Spinal cord (tissue), 10 donors: ENCODE data around the gene ZSWIM8. TPM values are rescaled to one million over a fixed set of nuclear protein-coding genes. Genes with fewer than 3 reads are reported as not detected.
"Not testable (repeated sequence)": the region's sequence is repeated elsewhere in the genome, so short reads cannot be mapped to it uniquely, and the experiment has no call there.

Experiments
- DNase-seq, 6 donors: peaks; one replicate each; pipeline versions ENCODE4 v3.0.0 to v3.0.0-alpha.2; 2013 to 2015; ENCODE audit warnings: low spot score in 6 of 6, low read depth in 4 of 6
- H3K27ac ChIP-seq: one replicate; pipeline ENCODE4 v1.5.1; 2013; ENCODE audit warnings: low read depth, low read length, control low read depth
- H3K27me3 ChIP-seq: one replicate; pipeline ENCODE4 v1.6.1; 2013; ENCODE audit warnings: low read length; ENCODE audit not compliant: control insufficient read depth, insufficient read depth
- H3K36me3 ChIP-seq: one replicate; pipeline ENCODE4 v1.6.1; 2013; ENCODE audit warnings: low read length; ENCODE audit not compliant: control insufficient read depth, insufficient read depth
- H3K4me1 ChIP-seq: one replicate; pipeline ENCODE4 v1.6.1; 2013; ENCODE audit warnings: low read length; ENCODE audit not compliant: control insufficient read depth, insufficient read depth
- H3K4me3 ChIP-seq: one replicate; pipeline ENCODE4 v1.5.1; 2013; ENCODE audit warnings: low read depth, low read length, control low read depth
- H3K9me3 ChIP-seq: one replicate; pipeline ENCODE4 v1.6.1; 2013; ENCODE audit warnings: low read length; ENCODE audit not compliant: control insufficient read depth, insufficient read depth
- WGBS: methylation state at CpG from one replicate; pipeline ENCODE4 v1.1.5; 2013; ENCODE audit warnings: missing lambda C conversion rate; ENCODE audit not compliant: insufficient coverage; 5-methylcytosine and 5-hydroxymethylcytosine counted together
- polyA plus RNA-seq, 2 donors: library from polyadenylated mRNA; unstranded; fragments of 120-200 nt; gene quantifications; one replicate each; pipeline ENCODE4 v1.2.1, GENCODE V29; 2013; ENCODE audit not compliant: insufficient read length in 2 of 2
- total RNA-seq, 2 donors: library from RNA; depleted of rRNA in 1 of 2; stranded (reverse); fragments of 120-200 nt in 1 of 2; fragments of >200 nt in 1 of 2; gene quantifications; one replicate each; pipeline versions ENCODE4 v1.2.3 to v1.2.4, GENCODE V29; 2013 to 2014
- donor health status: healthy.

ZSWIM8 gene
- total and polyA plus RNA-seq, 4 donors, result 38.8 to 148 (median 112) TPM

DNA sequence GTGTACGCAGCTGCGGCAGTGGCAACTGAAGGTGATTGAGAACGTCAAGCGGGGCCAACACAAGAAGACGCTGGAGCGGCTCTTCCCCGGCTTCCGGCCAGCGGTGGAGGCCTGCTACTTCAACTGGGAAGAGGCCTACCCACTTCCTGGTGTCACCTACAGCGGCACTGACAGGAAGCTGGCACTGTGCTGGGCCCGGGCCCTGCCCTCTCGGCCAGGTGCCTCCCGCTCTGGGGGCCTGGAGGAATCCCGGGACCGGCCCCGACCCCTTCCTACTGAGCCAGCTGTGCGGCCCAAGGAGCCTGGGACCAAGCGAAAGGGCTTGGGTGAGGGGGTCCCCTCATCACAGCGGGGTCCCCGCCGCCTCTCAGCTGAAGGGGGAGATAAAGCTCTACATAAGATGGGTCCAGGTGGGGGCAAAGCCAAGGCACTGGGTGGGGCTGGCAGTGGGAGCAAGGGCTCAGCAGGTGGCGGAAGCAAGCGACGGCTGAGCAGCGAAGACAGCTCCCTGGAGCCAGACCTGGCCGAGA, 6.5 kb downstream of the ZSWIM8 start:
- no peaks in the 10 kb centered on the region for H3K27me3 ChIP-seq
- no peaks in the 10 kb centered on the region for H3K9me3 ChIP-seq
- H3K4me1 ChIP-seq, result peaks cover 12% of the 10 kb centered on the region
- 92% methylated on average over 26 of the region's 26 CpGs for WGBS
- no peak for DNase-seq
- H3K4me3 ChIP-seq, result no peak overlapping the region
- H3K27ac ChIP-seq, result no peak overlapping the region
- peaks cover 83% of the 10 kb centered on the region for H3K36me3 ChIP-seq

DNA sequence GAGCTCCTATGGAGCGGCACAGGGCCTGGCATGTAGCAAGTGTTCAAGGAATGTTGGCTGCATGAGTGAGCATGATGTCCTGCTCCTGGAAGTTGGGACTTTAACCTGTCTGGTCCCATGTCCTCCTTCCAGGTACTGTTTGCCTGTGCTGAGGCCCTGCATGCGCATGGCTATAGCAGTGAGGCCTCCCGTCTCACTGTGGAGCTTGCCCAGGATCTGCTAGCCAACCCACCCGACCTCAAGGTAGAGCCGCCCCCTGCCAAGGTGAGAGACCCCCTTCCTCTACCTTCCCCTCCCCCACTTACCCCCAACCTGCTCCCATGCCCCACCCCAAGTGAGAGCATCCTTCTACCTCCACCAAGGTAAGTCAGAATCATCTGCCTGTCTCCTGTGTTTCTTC, 8.1 kb downstream of the ZSWIM8 start:
- H3K27me3 ChIP-seq, result no peaks in the 10 kb centered on the region
- no peaks in the 10 kb centered on the region for H3K4me1 ChIP-seq
- peaks cover 97% of the 10 kb centered on the region for H3K36me3 ChIP-seq
- H3K9me3 ChIP-seq, result no peaks in the 10 kb centered on the region
- no peak for DNase-seq
- no peak overlapping the region for H3K4me3 ChIP-seq
- WGBS, result 97% methylated on average over 5 of the region's 5 CpGs
- H3K27ac ChIP-seq, result no peak overlapping the region

DNA sequence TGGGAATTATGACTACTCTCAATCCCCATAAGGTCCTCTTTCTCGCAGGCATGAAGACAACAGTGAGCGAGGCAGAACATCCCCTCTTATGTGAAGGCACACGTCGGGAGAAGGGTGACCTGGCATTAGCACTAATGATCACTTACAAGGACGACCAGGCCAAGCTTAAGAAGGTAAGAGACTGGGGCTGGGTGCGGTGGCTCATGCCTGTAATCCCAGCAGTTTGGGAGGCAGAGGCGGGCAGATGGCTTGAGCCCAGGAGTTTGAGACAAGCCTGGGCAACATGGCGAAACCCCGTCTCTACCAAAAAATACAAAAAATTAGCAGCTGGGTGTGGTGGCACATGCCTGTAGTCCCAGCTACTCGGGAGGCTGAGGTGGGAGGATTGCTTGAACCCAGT, 10.1 kb downstream of the ZSWIM8 start:
- not testable (repeated sequence) for H3K4me1 ChIP-seq, H3K27ac ChIP-seq, H3K9me3 ChIP-seq, H3K4me3 ChIP-seq, DNase-seq, H3K27me3 ChIP-seq
- peaks cover 97% of the 10 kb centered on the region for H3K36me3 ChIP-seq
- WGBS, result 98% methylated on average over 8 of the region's 10 CpGs

DNA sequence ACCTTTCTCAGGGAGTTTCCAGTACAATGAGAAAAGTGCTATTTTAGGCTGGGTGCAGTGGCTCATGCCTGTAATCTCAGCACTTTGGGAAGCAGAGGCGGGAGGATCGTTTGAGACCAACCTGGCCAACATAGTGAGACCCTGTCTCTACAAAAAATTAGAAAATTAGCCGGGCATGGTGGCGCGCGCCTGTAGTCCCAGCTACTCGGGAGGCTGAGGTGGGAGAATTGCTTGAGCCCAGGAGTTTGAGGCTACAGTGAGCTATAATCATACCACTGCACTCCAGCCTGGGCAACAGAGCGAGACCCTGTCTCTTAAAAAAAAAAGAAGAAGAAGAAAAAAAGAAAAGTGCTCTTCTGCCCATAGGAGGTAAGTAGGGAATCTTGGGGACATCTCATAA, 10.6 kb downstream of the ZSWIM8 start:
- H3K9me3 ChIP-seq, H3K4me3 ChIP-seq, H3K4me1 ChIP-seq, H3K27ac ChIP-seq, DNase-seq, H3K27me3 ChIP-seq: not testable (repeated sequence)
- WGBS, result 100% methylated on average over 2 of the region's 8 CpGs
- H3K36me3 ChIP-seq, result peaks cover 97% of the 10 kb centered on the region

DNA sequence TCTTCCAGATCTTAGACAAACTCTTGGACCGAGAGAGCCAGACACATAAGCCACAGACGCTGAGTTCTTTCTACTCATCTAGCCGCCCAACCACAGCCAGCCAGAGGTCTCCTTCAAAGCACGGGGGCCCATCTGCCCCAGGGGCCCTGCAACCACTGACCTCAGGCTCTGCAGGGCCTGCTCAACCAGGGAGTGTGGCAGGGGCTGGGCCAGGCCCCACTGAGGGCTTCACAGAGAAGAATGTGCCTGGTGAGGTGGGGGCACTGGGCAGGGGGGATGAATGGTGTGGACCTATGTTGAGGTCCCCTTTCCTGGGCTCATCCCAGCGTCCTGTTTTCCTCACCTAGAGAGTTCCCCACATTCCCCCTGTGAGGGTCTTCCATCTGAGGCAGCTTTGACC, 11.4 kb downstream of the ZSWIM8 start:
- H3K27ac ChIP-seq, result no peak overlapping the region
- 83% methylated on average over 4 of the region's 5 CpGs for WGBS
- no peak for DNase-seq
- no peak overlapping the region for H3K4me3 ChIP-seq
- no peaks in the 10 kb centered on the region for H3K27me3 ChIP-seq
- H3K9me3 ChIP-seq, result no peaks in the 10 kb centered on the region
- H3K4me1 ChIP-seq, result no peaks in the 10 kb centered on the region
- peaks cover 97% of the 10 kb centered on the region for H3K36me3 ChIP-seq

DNA sequence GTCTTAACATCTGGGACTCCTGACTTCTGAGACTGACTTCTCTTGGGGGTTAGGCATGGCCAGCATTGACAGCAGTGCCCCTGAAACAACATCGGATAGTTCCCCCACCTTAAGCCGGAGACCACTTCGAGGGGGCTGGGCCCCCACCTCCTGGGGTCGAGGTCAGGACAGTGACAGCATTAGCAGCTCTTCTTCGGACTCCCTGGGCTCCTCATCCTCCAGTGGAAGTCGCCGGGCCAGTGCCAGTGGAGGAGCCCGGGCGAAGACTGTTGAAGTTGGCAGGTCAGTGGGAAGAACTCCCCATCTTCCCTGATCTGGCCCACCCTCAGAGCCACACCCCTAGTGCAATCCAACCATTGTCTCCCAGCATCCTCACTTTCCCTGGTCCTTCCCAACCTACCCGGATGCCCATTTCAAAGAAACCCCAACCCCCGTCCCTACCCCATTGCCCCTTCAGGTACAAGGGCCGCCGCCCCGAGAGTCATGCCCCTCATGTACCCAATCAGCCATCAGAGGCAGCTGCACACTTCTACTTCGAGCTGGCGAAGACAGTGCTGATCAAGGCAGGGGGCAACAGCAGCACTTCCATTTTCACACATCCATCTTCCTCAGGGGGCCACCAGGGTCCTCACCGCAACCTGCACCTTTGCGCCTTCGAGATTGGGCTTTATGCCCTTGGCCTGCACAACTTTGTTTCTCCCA, 12.1 kb downstream of the ZSWIM8 start:
- no peak for DNase-seq
- Histone ChIP-seq H3K36me3 (peaks cover 97% of the 10 kb centered on the region), H3K4me1 (no peaks in the 10 kb centered on the region), H3K27me3 (no peaks in the 10 kb centered on the region), H3K9me3 (no peaks in the 10 kb centered on the region), H3K4me3 (no peak overlapping the region), H3K27ac (no peak overlapping the region)
- WGBS, result 91% methylated on average over 13 of the region's 19 CpGs

DNA sequence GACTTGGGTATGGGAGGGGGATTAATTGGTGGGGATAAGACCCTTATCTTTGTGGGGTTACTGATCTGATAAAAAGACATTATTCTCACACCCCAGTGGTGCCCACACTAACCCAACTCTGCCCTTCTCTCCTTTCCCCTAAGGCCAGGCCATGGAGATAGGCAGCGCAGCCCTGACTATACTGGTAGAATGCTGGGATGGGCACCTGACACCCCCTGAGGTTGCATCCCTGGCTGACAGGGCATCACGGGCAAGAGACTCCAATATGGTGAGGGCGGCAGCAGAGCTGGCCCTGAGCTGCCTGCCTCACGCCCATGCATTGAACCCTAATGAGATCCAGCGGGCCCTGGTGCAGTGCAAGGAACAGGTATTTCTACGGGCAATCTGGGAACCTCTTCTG, 12.7 kb downstream of the ZSWIM8 start:
- peaks cover 98% of the 10 kb centered on the region for H3K36me3 ChIP-seq

DNA sequence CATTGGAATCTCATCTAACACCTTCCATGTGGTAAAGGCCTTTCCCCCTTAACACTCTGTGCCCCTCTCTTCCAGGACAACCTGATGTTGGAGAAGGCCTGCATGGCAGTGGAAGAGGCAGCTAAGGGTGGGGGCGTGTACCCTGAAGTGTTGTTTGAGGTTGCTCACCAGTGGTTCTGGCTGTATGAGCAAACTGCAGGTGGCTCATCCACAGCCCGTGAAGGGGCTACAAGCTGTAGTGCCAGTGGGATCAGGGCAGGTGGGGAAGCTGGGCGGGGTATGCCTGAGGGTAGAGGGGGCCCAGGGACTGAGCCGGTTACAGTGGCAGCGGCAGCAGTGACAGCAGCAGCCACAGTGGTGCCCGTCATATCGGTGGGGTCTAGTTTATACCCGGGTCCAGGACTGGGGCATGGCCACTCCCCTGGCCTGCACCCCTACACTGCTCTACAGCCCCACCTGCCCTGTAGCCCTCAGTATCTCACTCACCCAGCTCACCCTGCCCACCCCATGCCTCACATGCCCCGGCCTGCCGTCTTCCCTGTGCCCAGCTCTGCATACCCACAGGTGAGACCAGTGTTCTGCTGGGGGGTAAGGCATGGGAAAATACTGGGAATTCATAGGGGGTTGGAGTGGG, 13.6 kb downstream of the ZSWIM8 start:
- Histone ChIP-seq H3K4me1 (no peaks in the 10 kb centered on the region), H3K4me3 (no peak overlapping the region), H3K27me3 (no peaks in the 10 kb centered on the region), H3K9me3 (no peaks in the 10 kb centered on the region), H3K27ac (no peak overlapping the region), H3K36me3 (peaks cover 97% of the 10 kb centered on the region)
- WGBS, result 95% methylated on average over 8 of the region's 10 CpGs
- DNase-seq, result no peak

More for the DNA sequence above, 12.7 kb downstream of the ZSWIM8 start:
- WGBS, result 92% methylated on average over 6 of the region's 6 CpGs
- Histone ChIP-seq H3K27me3 (no peaks in the 10 kb centered on the region), H3K4me3 (no peak overlapping the region), H3K4me1 (no peaks in the 10 kb centered on the region), H3K9me3 (no peaks in the 10 kb centered on the region), H3K27ac (no peak overlapping the region)
- DNase-seq, result no peak

DNA sequence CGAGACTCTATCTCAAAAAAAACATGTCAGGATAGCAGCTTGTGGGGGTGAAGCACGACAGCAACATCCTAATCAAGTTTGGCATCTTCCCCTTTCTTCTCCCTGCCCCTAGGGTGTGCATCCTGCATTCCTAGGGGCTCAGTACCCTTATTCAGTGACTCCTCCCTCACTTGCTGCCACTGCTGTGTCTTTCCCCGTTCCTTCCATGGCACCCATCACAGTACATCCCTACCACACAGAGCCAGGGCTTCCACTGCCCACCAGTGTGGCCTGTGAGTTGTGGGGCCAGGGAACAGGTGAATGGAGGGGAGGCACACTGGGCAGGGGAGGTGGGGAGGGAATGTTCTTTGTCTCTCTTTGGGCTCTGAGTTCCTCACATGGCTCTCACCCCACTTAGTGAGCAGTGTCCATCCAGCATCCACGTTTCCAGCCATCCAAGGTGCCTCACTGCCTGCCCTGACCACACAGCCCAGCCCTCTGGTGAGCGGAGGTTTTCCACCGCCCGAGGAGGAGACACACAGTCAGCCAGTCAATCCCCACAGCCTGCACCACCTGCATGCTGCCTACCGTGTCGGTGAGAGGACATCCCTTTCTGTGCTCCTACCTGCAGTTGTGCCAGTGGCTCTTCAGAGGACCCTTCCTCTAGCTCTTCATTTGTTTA, 14.6 kb downstream of the ZSWIM8 start:
- H3K27ac ChIP-seq, result no peak overlapping the region
- 80% methylated on average over 6 of the region's 9 CpGs for WGBS
- H3K4me3 ChIP-seq, result no peak overlapping the region
- H3K27me3 ChIP-seq, result no peaks in the 10 kb centered on the region
- peaks cover 95% of the 10 kb centered on the region for H3K36me3 ChIP-seq
- no peak for DNase-seq
- no peaks in the 10 kb centered on the region for H3K9me3 ChIP-seq
- H3K4me1 ChIP-seq, result no peaks in the 10 kb centered on the region
